HepG2 (cell line): ENCODE data around the gene LIPN. TPM values are rescaled to one million over a fixed set of nuclear protein-coding genes. Genes with fewer than 3 reads are reported as not detected.

ENCODE experiments used
- ATAC-seq: fragments of 200-7000 bp; cut with Tn5 transposase; 3 replicates; pipeline ENCODE4 v1.9.1; 2020; ENCODE audit warnings: mild to moderate bottlenecking, moderate library complexity
- BruUV-seq: library from RNA; stranded (reverse); fragments of 400-500 nt; replicated peaks from 2 replicates; lab custom pipeline; 2021; lab: Mats Ljungman, UMichigan
- CTCF ChIA-PET: fragments of 300-600 bp; formaldehyde crosslinking; extraction: SDS; loops from one replicate; lab custom pipeline; 2021; ENCODE audit warnings: low total read pairs, inconsistent platforms, low intra/inter-chr PET ratio; lab: Yijun Ruan, JAX
- POLR2A ChIA-PET: fragments of 350-600 bp; sonication (Branson Sonifier 250); formaldehyde crosslinking; loops from one replicate; lab custom pipeline; 2020; ENCODE audit warnings: antibody characterized with exemption, inconsistent platforms; lab: Yijun Ruan, JAX
- DNase-seq: peaks from one replicate; pipeline ENCODE4 v3.0.0-alpha.2; 2015; ENCODE audit warnings: low spot score
- FAIRE-seq: peaks from 3 replicates; lab custom pipeline; 2011; peaks lifted over from hg19 to GRCh38; lab: Jason Lieb, UNC
- H2AFZ ChIP-seq: one replicate; pipeline ENCODE4 v1.6.1; 2011; ENCODE audit warnings: low read length, inconsistent platforms
- H3K27ac ChIP-seq: fragments of 300-600 bp; 3 replicates; pipeline ENCODE4 v1.8.0; 2011; ENCODE audit warnings: mixed run types, mild to moderate bottlenecking, mixed read lengths, low read length, inconsistent platforms; ENCODE audit not compliant: insufficient read depth; ENCODE audit errors: extremely low read length
- H3K27me3 ChIP-seq, 2 experiments: fragments of 200-600 bp in 1 of 2; 2 replicates in 1 of 2; 3 replicates in 1 of 2; pipeline versions ENCODE4 v1.6.0 to v1.8.0; 2011; ENCODE audit warnings: low read length in 2 of 2, mild to moderate bottlenecking in 2 of 2, moderate library complexity in 2 of 2, inconsistent platforms in 1 of 2; ENCODE audit not compliant: insufficient read depth in 2 of 2, control insufficient read depth in 1 of 2
- H3K36me3 ChIP-seq, 2 experiments: fragments of 200-600 bp in 1 of 2; replicated peaks in 1 of 2; 2 replicates in 1 of 2; 3 replicates in 1 of 2; pipeline versions ENCODE4 v1.5.1 to v1.8.0; 2011; ENCODE audit warnings: low read length in 2 of 2, inconsistent platforms in 1 of 2; ENCODE audit not compliant: insufficient read depth in 2 of 2, control insufficient read depth in 1 of 2
- H3K4me1 ChIP-seq: 2 replicates; pipeline ENCODE4 v1.5.1; 2012; ENCODE audit warnings: low read length, inconsistent platforms; ENCODE audit not compliant: insufficient read depth
- H3K4me2 ChIP-seq: 2 replicates; pipeline ENCODE4 v1.6.0; 2011; ENCODE audit warnings: low read depth, low read length, inconsistent platforms
- H3K4me3 ChIP-seq, 3 experiments: fragments of 200-600 bp in 1 of 3; sonication (generic), shearing (Covaris generic) in 1 of 3; replicated peaks in 1 of 3; 2 replicates each; pipeline ENCODE4 v1.5.1; 2011 to 2016; ENCODE audit warnings: low read length in 3 of 3, inconsistent platforms in 2 of 3, low read depth in 2 of 3, mild to moderate bottlenecking in 2 of 3, control low read depth in 1 of 3, mixed read lengths in 1 of 3; ENCODE audit not compliant: insufficient read depth in 1 of 3
- H3K79me2 ChIP-seq: one replicate; pipeline ENCODE4 v1.6.1; 2011; ENCODE audit warnings: low read length, inconsistent platforms; ENCODE audit not compliant: insufficient read depth
- H3K9ac ChIP-seq: 2 replicates; pipeline ENCODE4 v1.6.0; 2011; ENCODE audit warnings: mild to moderate bottlenecking, low read depth, low read length, inconsistent platforms; ENCODE audit not compliant: insufficient read depth
- H3K9me3 ChIP-seq: 2 replicates; pipeline ENCODE4 v1.5.1; 2012; ENCODE audit warnings: mild to moderate bottlenecking, low read length
- H4K20me1 ChIP-seq: 2 replicates; pipeline ENCODE4 v1.6.0; 2011; ENCODE audit warnings: inconsistent platforms, mild to moderate bottlenecking, low read length, moderate library complexity; ENCODE audit not compliant: insufficient read depth
- CERS6 ChIP-seq: sonication (generic); formaldehyde crosslinking; IDR thresholded peaks from 2 replicates; pipeline ENCODE4 v1.5.0; 2020; ENCODE audit warnings: missing genetic modification reagents
- CTCF ChIP-seq: sonication (generic); formaldehyde crosslinking; IDR thresholded peaks from 2 replicates; pipeline ENCODE4 v1.5.0; 2020; ENCODE audit warnings: mild to moderate bottlenecking, missing genetic modification reagents, moderate library complexity
- GMEB2 ChIP-seq: IDR thresholded peaks from 2 replicates; pipeline ENCODE4 v1.6.1; 2016; ENCODE audit warnings: missing biosample characterization, missing genetic modification reagents, low read depth
- MED13 ChIP-seq: sonication (generic); formaldehyde crosslinking; IDR thresholded peaks from 2 replicates; pipeline ENCODE4 v1.5.0; 2020; ENCODE audit warnings: missing genetic modification reagents
- MYNN ChIP-seq: sonication (generic); formaldehyde crosslinking; IDR thresholded peaks from 2 replicates; pipeline ENCODE4 v1.4.0; 2020; ENCODE audit warnings: mild to moderate bottlenecking, low read depth, missing genetic modification reagents
- REST ChIP-seq, 2 experiments: IDR thresholded peaks; 2 replicates each; pipeline ENCODE4 v1.6.1; 2011 to 2012; ENCODE audit warnings: low read length in 2 of 2, borderline replicate concordance in 1 of 2, low read depth in 1 of 2, mild to moderate bottlenecking in 1 of 2, moderate library complexity in 1 of 2
- SMC3 ChIP-seq: IDR thresholded peaks from 2 replicates; pipeline ENCODE4 v1.6.1; 2011; ENCODE audit warnings: low read length, improper control_type of control experiment
- STAG1 ChIP-seq: sonication (generic); formaldehyde crosslinking; IDR thresholded peaks from 2 replicates; pipeline ENCODE4 v1.4.0; 2020; ENCODE audit warnings: missing genetic modification reagents
- ZBTB20 ChIP-seq: sonication (generic); formaldehyde crosslinking; IDR thresholded peaks from 2 replicates; pipeline ENCODE4 v1.8.1; 2023; ENCODE audit warnings: missing genetic modification reagents, low read depth, mild to moderate bottlenecking, borderline replicate concordance
- ZFP91 ChIP-seq: sonication (generic); formaldehyde crosslinking; IDR thresholded peaks from 2 replicates; pipeline ENCODE4 v1.9.0; 2022; ENCODE audit warnings: missing genetic modification reagents, mild to moderate bottlenecking, borderline replicate concordance
- ZFX ChIP-seq: sonication (generic); formaldehyde crosslinking; IDR thresholded peaks from 2 replicates; pipeline ENCODE4 v1.4.0; 2020; ENCODE audit warnings: mild to moderate bottlenecking, low read depth, missing genetic modification reagents, moderate library complexity
- ZNF224 ChIP-seq: sonication (generic); formaldehyde crosslinking; IDR thresholded peaks from 2 replicates; pipeline ENCODE4 v1.5.0; 2020; ENCODE audit warnings: mild to moderate bottlenecking, missing genetic modification reagents
- ZNF7 ChIP-seq: IDR thresholded peaks from 2 replicates; pipeline ENCODE4 v1.6.1; 2016; ENCODE audit warnings: missing biosample characterization, missing genetic modification reagents
- whole genome bisulfite sequencing: methylation state at CpG from one replicate; pipeline ENCODE4 v1.1.6; 2017; ENCODE audit warnings: low lambda C conversion rate; 5-methylcytosine and 5-hydroxymethylcytosine counted together
- in situ Hi-C: cut with HindIII; loops from 2 replicates; pipeline ENCODE4 v1.10.0; 2017; ENCODE audit warnings: low pct_unique_long_range_greater_than_20kb; ENCODE audit not compliant: extremely low pct_ligation_motif_present
- intact Hi-C: fragments of 100-400 bp; cut with micrococcal nuclease; formaldehyde crosslinking; loops from one replicate; pipeline ENCODE4 v1.10.0; 2022; ENCODE audit not compliant: unreplicated experiment
- polyA plus RNA-seq, 8 experiments: library from polyadenylated mRNA; depleted of rRNA in 3 of 8; stranded (reverse) in 7 of 8; unstranded in 1 of 8; fragments of >200 nt; fragmentation: Illumina TruSeq in 4 of 8; extraction: Trizol in 4 of 8; gene quantifications; 2 replicates each; pipeline versions ENCODE4 v1.2.1 to v1.2.3, GENCODE V29; 2011 to 2016; ENCODE audit warnings: low read depth in 4 of 8, missing spikeins in 1 of 8, mixed read lengths in 1 of 8; ENCODE audit not compliant: insufficient read depth in 1 of 8
- total RNA-seq, 5 experiments: library from RNA; depleted of rRNA; stranded (reverse); fragments of >200 nt; fragmentation: Illumina TruSeq; extraction: Trizol; gene quantifications; 2 replicates each; pipeline ENCODE4 v1.2.3, GENCODE V29; 2016; ENCODE audit warnings: low read depth in 1 of 5

The LIPN gene
- total and polyA plus RNA-seq, 2 of the 13 experiments (the other 11 are each of a cell fraction or from before 2014, with no cell fraction given) = not detected

GRCh38 chr10:88788924-88789323 lies 29.1 kb downstream of the LIPN start (continued):
- TF ChIP-seq GMEB2 (no peak), MED13 (CRISPR knock-in tag) (no peak), ZBTB20 (CRISPR knock-in tag) (no peak), CERS6 (CRISPR knock-in tag) (no peak), MYNN (CRISPR knock-in tag) (no peak), ZFX (CRISPR knock-in tag) (no peak), ZNF7 (CRISPR knock-in tag) (no peak), ZNF224 (CRISPR knock-in tag) (no peak)

- FAIRE-seq (peak; percentile 53), DNase-seq (peak; percentile 8), ATAC-seq (peak; percentile 79)
- H3K4me3 ChIP-seq = no peak overlapping the region
- BruUV-seq = no TSS peak
- H4K20me1 ChIP-seq = no peaks in the 10 kb centered on the region
- no peak overlapping the region for H2AFZ ChIP-seq
- H3K9me3 ChIP-seq = no peaks in the 10 kb centered on the region
- 47% methylated on average over 2 of the region's 2 CpGs for WGBS
- ChIA-PET POLR2A (no interaction called here), CTCF (interaction anchor here (1.2 to 1.5 kb wide), 2 partner anchors 104 to 227 kb away, joined by 3 to 7 read pairs; no protein-coding TSS in a partner anchor)
- no peaks in the 10 kb centered on the region for H3K27me3 ChIP-seq
- no peaks in the 10 kb centered on the region for H3K36me3 ChIP-seq
- no peak overlapping the region for H3K4me2 ChIP-seq
- H3K4me1 ChIP-seq = no peaks in the 10 kb centered on the region
- intact Hi-C loops (loop anchor here (1.0 kb wide), 2 partner anchors 104 kb away; no protein-coding TSS in a partner anchor), in situ Hi-C loops (no loop called here)
- no peak overlapping the region for H3K27ac ChIP-seq
- H3K79me2 ChIP-seq = no peaks in the 10 kb centered on the region
- no peak overlapping the region for H3K9ac ChIP-seq
- TF ChIP-seq STAG1 = peak; percentile 28; the same call in 1 of the 2 replicates
- TF ChIP-seq CTCF = peak; percentile 45
- TF ChIP-seq REST (IDR thresholded peaks at IDR 0.05; ENCODE audit: borderline replicate concordance in 1 of 2, low read depth in 1 of 2, low read length in 2 of 2) = no peak
- peak; percentile 13; the same call in 1 of the 2 replicates for TF ChIP-seq SMC3
- TF ChIP-seq ZFP91 (CRISPR knock-in tag) = peak; percentile 41; the same call in 1 of the 2 replicates
These were observed 32.1 kb downstream of the LIPN start for GRCh38 chr10:88791924-88792323.
